CD4-positive, alpha-beta memory T cell (primary cell): ENCODE results near the gene TNNI3K. TPM values are rescaled to one million over a fixed set of nuclear protein-coding genes. Genes with fewer than 3 reads are reported as not detected.

Experiments
- CTCF ChIA-PET: fragments of 350-600 bp; sonication (Branson Sonifier 250); formaldehyde crosslinking; loops from one replicate; lab custom pipeline; 2021; ENCODE audit warnings: inconsistent platforms; ENCODE audit not compliant: partially characterized antibody; lab: Charles Lee
- POLR2A ChIA-PET: fragments of 350-600 bp; sonication (Branson Sonifier 250); formaldehyde crosslinking; loops from one replicate; lab custom pipeline; 2021; ENCODE audit not compliant: partially characterized antibody; lab: Charles Lee
- DNase-seq, 5 donors: peaks; one replicate each; pipeline versions ENCODE4 v3.0.0 to v3.0.0-alpha.2; 2020 to 2022; ENCODE audit warnings: mixed read lengths in 1 of 5
- H3K27ac ChIP-seq: one replicate; pipeline ENCODE4 v1.7.0; 2013; ENCODE audit warnings: low read depth, low read length
- H3K27me3 ChIP-seq: 2 replicates; pipeline ENCODE4 v1.7.0; 2013; ENCODE audit warnings: mild to moderate bottlenecking, low read length, moderate library complexity; ENCODE audit not compliant: insufficient read depth
- H3K36me3 ChIP-seq: 2 replicates; pipeline ENCODE4 v1.7.0; 2013; ENCODE audit warnings: mild to moderate bottlenecking, low read length, moderate library complexity; ENCODE audit not compliant: insufficient read depth
- H3K4me1 ChIP-seq: 2 replicates; pipeline ENCODE4 v1.7.0; 2013; ENCODE audit warnings: mild to moderate bottlenecking, low read length, moderate library complexity; ENCODE audit not compliant: insufficient read depth
- H3K4me3 ChIP-seq, 2 donors: one replicate each; pipeline ENCODE4 v1.7.0; 2013; ENCODE audit warnings: low read length in 2 of 2, mild to moderate bottlenecking in 1 of 2
- H3K9me3 ChIP-seq, 2 donors: one replicate each; pipeline ENCODE4 v1.7.0; 2013; ENCODE audit warnings: low read length in 2 of 2, control low read depth in 1 of 2; ENCODE audit not compliant: control insufficient read depth in 1 of 2
- H3K27ac Mint-ChIP-seq, 7 donors: one replicate each; pipeline ENCODE4 v1.8.0; 2020 to 2021; ENCODE audit warnings: mixed read lengths in 7 of 7, mild to moderate bottlenecking in 6 of 7, inconsistent platforms in 3 of 7, moderate library complexity in 3 of 7
- H3K27me3 Mint-ChIP-seq, 2 donors: one replicate each; pipeline ENCODE4 v1.8.0; 2020 to 2021; ENCODE audit warnings: mixed read lengths in 2 of 2
- H3K36me3 Mint-ChIP-seq, 2 donors: one replicate each; pipeline ENCODE4 v1.8.0; 2020 to 2021; ENCODE audit warnings: mixed read lengths in 2 of 2, inconsistent platforms in 1 of 2, mild to moderate bottlenecking in 1 of 2
- H3K4me1 Mint-ChIP-seq, 4 donors: one replicate each; pipeline ENCODE4 v1.8.0; 2020 to 2021; ENCODE audit warnings: mixed read lengths in 4 of 4, mild to moderate bottlenecking in 1 of 4
- H3K4me3 Mint-ChIP-seq, 8 donors: one replicate each; pipeline ENCODE4 v1.8.0; 2020 to 2021; ENCODE audit warnings: mixed read lengths in 8 of 8, mild to moderate bottlenecking in 7 of 8, moderate library complexity in 6 of 8, inconsistent platforms in 3 of 8
- H3K9me3 Mint-ChIP-seq, 8 donors: one replicate each; pipeline ENCODE4 v1.8.0; 2020 to 2021; ENCODE audit warnings: mixed read lengths in 8 of 8, mild to moderate bottlenecking in 5 of 8, inconsistent platforms in 3 of 8, moderate library complexity in 1 of 8
- intact Hi-C: fragments of 100-400 bp; cut with micrococcal nuclease; formaldehyde crosslinking; loops from one replicate; pipeline ENCODE4 v1.15.1; 2023
- polyA plus RNA-seq, 2 donors: library from polyadenylated mRNA; unstranded; fragments of 300-500 nt; fragmentation: Illumina TruSeq; gene quantifications; one replicate each; pipeline ENCODE4 v1.2.3, GENCODE V29; 2021
- total RNA-seq, 2 experiments: library from RNA; stranded (reverse); gene quantifications; one replicate each; pipeline ENCODE4 v1.2.3, GENCODE V29; 2021

TNNI3K gene
- total and polyA plus RNA-seq, 4 experiments from 2014 or later: 0.54 TPM; not detected in 3

DNA sequence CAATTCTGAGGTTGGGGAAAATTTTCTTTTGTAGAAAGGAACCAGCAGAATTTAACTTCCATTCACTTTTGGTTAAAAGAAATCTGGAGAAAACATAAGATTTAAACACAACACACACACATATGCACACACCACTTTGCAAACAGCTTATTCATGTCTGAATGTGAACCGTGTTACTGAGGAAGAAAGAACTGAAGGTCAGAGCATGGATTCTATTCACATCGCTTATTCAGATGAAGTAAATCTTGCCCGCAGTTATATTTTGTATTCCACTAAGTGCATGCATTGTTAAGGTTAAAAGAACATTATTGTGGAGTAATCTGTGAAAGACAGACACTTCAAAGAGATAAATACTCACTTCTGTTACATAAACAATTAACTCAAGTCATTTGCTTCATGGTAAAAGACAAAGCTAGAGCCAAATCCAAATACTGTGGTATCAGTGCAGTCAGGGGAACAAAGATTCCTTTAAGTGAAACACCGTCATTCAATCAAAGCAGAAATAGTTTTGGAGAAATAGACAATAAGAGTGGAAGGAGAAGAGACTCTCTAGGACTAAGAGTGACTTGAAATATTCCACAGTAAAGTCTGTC is 195.3 kb downstream of the TNNI3K start:
- DNase-seq: no peak
- intact Hi-C loops: no loop called here
- Histone ChIP-seq H3K4me3 (no peak overlapping the region), H3K4me1 (no peaks in the 10 kb centered on the region), H3K36me3 (no peaks in the 10 kb centered on the region), H3K27me3 (no peaks in the 10 kb centered on the region), H3K9me3 (no peaks in the 10 kb centered on the region), H3K27ac (no peak overlapping the region)
- Mint-ChIP-seq H3K4me3 (no peak overlapping the region), H3K36me3 (no peaks in the 10 kb centered on the region), H3K4me1 (no peaks in the 10 kb centered on the region), H3K27me3 (no peaks in the 10 kb centered on the region), H3K27ac (no peak overlapping the region), H3K9me3 (no peaks in the 10 kb centered on the region)
- POLR2A ChIA-PET: no interaction called here
- CTCF ChIA-PET: no interaction called here

DNA sequence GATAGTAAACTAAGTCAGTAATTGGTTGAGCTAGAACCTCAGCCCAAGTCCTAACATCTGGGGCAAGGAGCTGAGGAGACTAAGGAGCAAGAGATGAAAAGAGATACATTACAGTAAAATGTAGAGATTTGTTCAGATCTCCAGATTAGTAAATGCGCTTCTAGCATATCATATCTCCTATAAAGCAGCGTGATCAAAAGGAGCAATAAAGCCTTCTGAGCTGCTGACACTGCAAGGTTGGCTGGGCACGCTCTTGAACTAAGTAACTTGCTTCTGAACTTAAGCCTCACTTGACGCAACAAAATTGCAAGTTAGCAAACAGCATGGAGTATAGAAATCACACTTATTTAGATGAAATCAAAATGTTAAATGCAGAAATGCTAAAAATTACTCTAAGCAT is 196.3 kb downstream of the TNNI3K start:
- H3K4me1 Mint-ChIP-seq: no peaks in the 10 kb centered on the region
- intact Hi-C loops: no loop called here
- ChIA-PET POLR2A (no interaction called here), CTCF (no interaction called here)
- Histone ChIP-seq H3K27ac (no peak overlapping the region), H3K9me3 (no peaks in the 10 kb centered on the region), H3K36me3 (no peaks in the 10 kb centered on the region), H3K4me3 (no peak overlapping the region), H3K4me1 (no peaks in the 10 kb centered on the region), H3K27me3 (no peaks in the 10 kb centered on the region)
- H3K36me3 Mint-ChIP-seq: no peaks in the 10 kb centered on the region
- no peak overlapping the region for H3K4me3 Mint-ChIP-seq
- no peak for DNase-seq
- H3K27ac Mint-ChIP-seq: no peak overlapping the region
- no peaks in the 10 kb centered on the region for H3K27me3 Mint-ChIP-seq
- no peaks in the 10 kb centered on the region for H3K9me3 Mint-ChIP-seq

DNA sequence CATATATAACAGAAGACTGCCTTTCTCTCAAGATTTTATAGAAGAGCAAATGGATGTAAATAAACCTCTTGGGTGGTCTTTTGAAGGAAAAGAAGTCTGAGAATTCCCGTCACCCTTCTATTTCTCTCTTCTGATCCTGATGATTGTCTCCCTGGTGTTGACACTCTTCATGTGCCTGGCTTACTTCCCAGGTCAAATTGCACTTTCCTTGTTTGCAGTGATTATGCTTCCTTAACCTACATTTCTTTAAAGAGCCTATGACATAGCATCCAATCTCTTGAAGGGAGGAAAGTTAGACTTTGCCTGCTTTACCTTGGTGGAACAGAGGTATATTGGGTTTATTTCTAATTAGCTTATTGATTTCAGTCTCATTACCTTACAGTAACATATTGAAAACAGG is 197.1 kb downstream of the TNNI3K start:
- no peaks in the 10 kb centered on the region for H3K4me1 ChIP-seq
- peaks cover 0 to 2% of the 10 kb centered on the region in 2 donors for H3K27me3 Mint-ChIP-seq
- H3K27me3 ChIP-seq: no peaks in the 10 kb centered on the region
- no peaks in the 10 kb centered on the region for H3K36me3 Mint-ChIP-seq
- H3K36me3 ChIP-seq: no peaks in the 10 kb centered on the region
- H3K4me3 ChIP-seq: no peak overlapping the region
- CTCF ChIA-PET: no interaction called here
- H3K4me1 Mint-ChIP-seq: no peaks in the 10 kb centered on the region
- no peaks in the 10 kb centered on the region for H3K9me3 ChIP-seq
- no peak overlapping the region for H3K27ac Mint-ChIP-seq
- DNase-seq: no peak
- H3K4me3 Mint-ChIP-seq: no peak overlapping the region
- POLR2A ChIA-PET: no interaction called here
- H3K27ac ChIP-seq: no peak overlapping the region
- H3K9me3 Mint-ChIP-seq: peaks cover 0 to 3% (median 0%) of the 10 kb centered on the region in 8 donors
- intact Hi-C loops: no loop called here

DNA sequence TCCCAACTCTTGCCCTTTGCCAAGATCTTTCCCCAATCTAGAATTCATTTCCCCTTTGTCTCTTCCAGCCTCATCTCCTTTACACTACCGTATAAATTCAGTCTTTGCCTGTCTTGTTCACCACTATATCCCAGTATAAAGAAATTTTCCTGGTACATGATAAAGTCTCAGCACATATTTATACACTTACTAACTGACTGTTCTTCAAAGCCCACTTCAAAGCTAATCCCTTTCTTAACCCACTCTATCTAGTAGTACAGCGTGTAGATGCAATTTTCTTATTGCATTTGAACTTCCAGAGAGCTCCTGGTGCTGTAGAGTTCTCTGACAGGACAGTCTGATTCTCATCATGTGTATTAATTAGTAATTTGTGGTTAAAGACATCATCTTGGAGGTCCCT is 199.1 kb downstream of the TNNI3K start:
- H3K9me3 ChIP-seq: no peaks in the 10 kb centered on the region
- Mint-ChIP-seq H3K27me3 (peaks cover 0 to 4% of the 10 kb centered on the region in 2 donors), H3K9me3 (peaks cover 0 to 4% (median 0%) of the 10 kb centered on the region in 8 donors), H3K4me1 (no peaks in the 10 kb centered on the region), H3K4me3 (no peak overlapping the region), H3K27ac (no peak overlapping the region), H3K36me3 (no peaks in the 10 kb centered on the region)
- DNase-seq: no peak
- CTCF ChIA-PET: no interaction called here
- H3K27me3 ChIP-seq: no peaks in the 10 kb centered on the region
- intact Hi-C loops: no loop called here
- no peaks in the 10 kb centered on the region for H3K36me3 ChIP-seq
- H3K4me3 ChIP-seq: no peak overlapping the region
- H3K4me1 ChIP-seq: no peaks in the 10 kb centered on the region
- POLR2A ChIA-PET: no interaction called here
- no peak overlapping the region for H3K27ac ChIP-seq

DNA sequence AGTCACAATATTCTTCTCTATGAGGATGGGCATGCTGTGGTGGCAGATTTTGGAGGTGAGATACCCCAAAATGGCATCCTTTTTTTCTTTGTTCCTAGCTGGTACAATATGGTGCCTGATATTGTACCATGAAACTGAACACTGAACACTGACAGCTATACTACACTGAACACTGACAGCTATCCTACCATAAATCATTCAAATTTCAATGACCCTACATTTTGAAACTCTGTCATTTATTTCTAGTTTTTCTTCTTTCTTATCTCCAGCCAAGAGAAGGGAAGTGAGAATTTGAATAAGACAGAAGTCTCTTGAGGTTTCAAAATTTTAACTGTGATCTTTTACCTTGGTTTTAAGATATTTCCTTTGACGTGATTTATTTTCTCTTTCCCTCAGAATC is 200.9 kb downstream of the TNNI3K start:
- no peaks in the 10 kb centered on the region for H3K36me3 ChIP-seq
- H3K4me1 ChIP-seq: no peaks in the 10 kb centered on the region
- DNase-seq: no peak
- no peak overlapping the region for H3K27ac Mint-ChIP-seq
- intact Hi-C loops: no loop called here
- peaks cover 0 to 4% of the 10 kb centered on the region in 2 donors for H3K27me3 Mint-ChIP-seq
- H3K27ac ChIP-seq: no peak overlapping the region
- no peak overlapping the region for H3K4me3 Mint-ChIP-seq
- no peaks in the 10 kb centered on the region for H3K4me1 Mint-ChIP-seq
- ChIA-PET CTCF (no interaction called here), POLR2A (no interaction called here)
- H3K4me3 ChIP-seq: no peak overlapping the region
- no peaks in the 10 kb centered on the region for H3K9me3 ChIP-seq
- no peaks in the 10 kb centered on the region for H3K27me3 ChIP-seq
- H3K36me3 Mint-ChIP-seq: no peaks in the 10 kb centered on the region
- H3K9me3 Mint-ChIP-seq: peaks cover 0 to 4% (median 0%) of the 10 kb centered on the region in 8 donors

DNA sequence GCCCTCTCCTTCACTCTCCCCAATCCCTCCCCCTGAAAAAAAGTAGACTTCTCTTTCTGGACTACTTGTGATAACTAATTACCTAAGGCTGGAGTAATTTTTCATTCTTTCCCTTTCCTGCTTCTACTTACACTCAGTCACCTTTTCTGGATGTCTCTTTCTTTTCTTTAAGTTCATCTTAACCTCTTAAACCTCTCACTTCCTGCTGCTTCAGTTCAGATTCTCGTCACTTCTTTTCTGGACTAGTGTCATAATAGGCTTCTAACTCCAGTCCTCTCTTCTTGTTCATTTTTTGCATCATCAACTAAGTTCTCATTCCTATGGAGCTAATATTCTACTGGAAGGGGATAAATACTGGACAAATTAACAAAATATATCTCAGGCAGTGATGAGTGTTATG is 201.8 kb downstream of the TNNI3K start:
- Mint-ChIP-seq H3K27ac (peak overlapping the region in 1 of 7 donors; percentile 19), H3K4me3 (no peak overlapping the region), H3K36me3 (no peaks in the 10 kb centered on the region), H3K9me3 (peaks cover 0 to 4% (median 0%) of the 10 kb centered on the region in 8 donors), H3K4me1 (no peaks in the 10 kb centered on the region), H3K27me3 (peaks cover 0 to 4% of the 10 kb centered on the region in 2 donors)
- H3K4me1 ChIP-seq: no peaks in the 10 kb centered on the region
- POLR2A ChIA-PET: no interaction called here
- intact Hi-C loops: no loop called here
- H3K9me3 ChIP-seq: no peaks in the 10 kb centered on the region
- no peaks in the 10 kb centered on the region for H3K36me3 ChIP-seq
- no peak overlapping the region for H3K4me3 ChIP-seq
- no peak for DNase-seq
- no peaks in the 10 kb centered on the region for H3K27me3 ChIP-seq
- no peak overlapping the region for H3K27ac ChIP-seq
- CTCF ChIA-PET: no interaction called here

DNA sequence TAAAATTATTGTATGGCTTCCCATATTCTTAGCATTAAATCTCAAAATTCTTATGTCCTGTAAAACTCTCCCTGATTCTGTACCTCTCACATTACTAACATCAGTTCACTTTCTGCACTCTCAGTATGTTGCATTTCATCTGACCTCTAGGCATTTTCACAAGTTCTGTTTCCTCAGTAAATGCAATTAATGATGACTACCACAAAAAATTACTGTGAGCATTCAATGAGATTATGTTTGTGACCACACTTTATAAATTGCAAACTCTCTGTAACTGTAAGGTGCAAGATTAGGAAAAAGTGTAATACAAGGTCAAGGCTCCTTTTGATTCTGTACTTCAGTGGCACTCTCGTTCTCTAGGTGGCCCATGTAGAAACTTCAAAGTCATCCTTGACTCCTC is 216.8 kb downstream of the TNNI3K start:
- no peak overlapping the region for H3K27ac ChIP-seq
- intact Hi-C loops: no loop called here
- Mint-ChIP-seq H3K9me3 (peaks cover 0 to 6% (median 0%) of the 10 kb centered on the region in 8 donors), H3K27ac (no peak overlapping the region), H3K4me3 (no peak overlapping the region), H3K27me3 (no peaks in the 10 kb centered on the region), H3K36me3 (no peaks in the 10 kb centered on the region), H3K4me1 (no peaks in the 10 kb centered on the region)
- no peak overlapping the region for H3K4me3 ChIP-seq
- POLR2A ChIA-PET: no interaction called here
- H3K27me3 ChIP-seq: no peaks in the 10 kb centered on the region
- no peaks in the 10 kb centered on the region for H3K4me1 ChIP-seq
- no peaks in the 10 kb centered on the region for H3K9me3 ChIP-seq
- no peak for DNase-seq
- CTCF ChIA-PET: no interaction called here
- H3K36me3 ChIP-seq: no peaks in the 10 kb centered on the region

DNA sequence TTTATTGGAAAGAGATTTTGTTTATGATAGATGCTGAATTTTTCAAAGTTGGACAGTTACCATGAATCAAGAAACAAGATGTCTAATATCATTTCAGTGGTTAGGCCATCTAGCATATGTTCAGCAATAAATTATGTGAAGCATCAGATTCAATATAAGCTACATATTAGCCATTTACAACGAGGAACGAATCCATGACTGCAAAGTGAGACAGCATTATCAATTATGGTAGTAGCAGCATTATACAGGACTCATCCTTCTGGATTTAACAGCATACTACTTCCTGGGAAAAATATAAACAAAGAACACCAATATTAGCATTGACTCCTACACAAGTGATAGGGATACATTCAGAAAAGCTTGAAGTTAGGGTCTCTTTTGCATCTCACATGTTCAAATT is 218.1 kb downstream of the TNNI3K start:
- no peaks in the 10 kb centered on the region for H3K36me3 Mint-ChIP-seq
- H3K4me1 Mint-ChIP-seq: no peaks in the 10 kb centered on the region
- intact Hi-C loops: no loop called here

More for the DNA sequence above, 218.1 kb downstream of the TNNI3K start:
- H3K27me3 ChIP-seq: no peaks in the 10 kb centered on the region
- no peak for DNase-seq
- no peaks in the 10 kb centered on the region for H3K9me3 ChIP-seq
- H3K36me3 ChIP-seq: no peaks in the 10 kb centered on the region
- H3K27ac ChIP-seq: no peak overlapping the region
- no peaks in the 10 kb centered on the region for H3K27me3 Mint-ChIP-seq
- POLR2A ChIA-PET: no interaction called here
- CTCF ChIA-PET: no interaction called here
- no peaks in the 10 kb centered on the region for H3K4me1 ChIP-seq
- no peak overlapping the region for H3K4me3 ChIP-seq
- H3K4me3 Mint-ChIP-seq: no peak overlapping the region
- no peak overlapping the region for H3K27ac Mint-ChIP-seq
- H3K9me3 Mint-ChIP-seq: peaks cover 0 to 6% (median 0%) of the 10 kb centered on the region in 8 donors
